Measurements from ENCODE around the gene RAB30. TPM values are rescaled to one million over a fixed set of nuclear protein-coding genes. Genes with fewer than 3 reads are reported as not detected.
"Not testable (repeated sequence)": the region's sequence is repeated elsewhere in the genome, so short reads cannot be mapped to it uniquely, and the experiment has no call there.

Gene RAB30
- total RNA-seq, 2 donors from 2014 or later, result 8.7 to 12.1 TPM

DNA sequence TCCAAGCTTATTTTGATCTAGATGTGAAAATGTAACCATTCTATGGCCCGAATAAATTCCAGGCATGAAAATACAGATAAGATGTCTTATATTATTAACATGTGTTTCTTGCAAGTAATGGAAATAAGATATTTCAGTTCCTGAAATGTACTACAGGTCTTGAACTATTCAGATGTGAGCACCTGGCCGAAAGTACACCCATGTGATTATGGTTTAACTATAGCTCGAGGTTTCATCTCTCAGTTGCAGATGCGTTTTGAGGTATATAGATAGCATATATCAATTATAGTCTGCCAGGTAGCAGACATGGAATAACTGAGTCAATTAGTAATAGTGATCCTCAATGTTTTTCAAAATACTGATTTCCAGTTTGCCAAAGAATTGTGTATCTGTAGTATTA is 101.9 kb downstream of the RAB30 start:
- H3K9me3 Mint-ChIP-seq, result peaks cover 7% of the 10 kb centered on the region in 2 donors
- H3K36me3 Mint-ChIP-seq, result peaks cover 0 to 9% of the 10 kb centered on the region in 2 donors
- no peak overlapping the region for H3K27ac Mint-ChIP-seq
- DNase-seq (ENCODE audit: low spot score in 2 of 2) (no peak), ATAC-seq (peak; percentile 51 to 93)

DNA sequence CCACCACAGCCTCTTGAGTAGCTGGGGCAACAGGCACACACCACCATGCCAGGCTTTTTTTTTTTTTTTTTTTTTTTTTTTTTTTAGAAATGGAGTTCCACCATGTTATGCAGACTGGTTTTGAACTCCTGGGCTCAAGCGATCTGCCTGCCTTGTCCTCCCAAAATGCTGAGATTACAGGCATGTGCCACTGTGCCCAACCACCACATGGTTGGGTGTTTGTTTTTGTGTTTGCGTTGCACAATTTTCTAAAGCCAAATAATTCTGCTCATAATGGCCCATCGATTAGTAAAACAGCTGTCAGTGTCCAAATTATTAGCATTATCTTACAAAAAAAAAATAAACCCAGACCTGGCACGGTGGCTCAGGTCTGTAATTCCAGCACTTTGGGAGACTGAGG is 104.3 kb downstream of the RAB30 start:
- ATAC-seq (no peak), DNase-seq (ENCODE audit: low spot score in 2 of 2) (no peak)
- no peak overlapping the region for H3K27ac Mint-ChIP-seq
- H3K36me3 Mint-ChIP-seq, result peaks cover 0 to 22% of the 10 kb centered on the region in 2 donors
- H3K9me3 Mint-ChIP-seq, result peaks cover 7 to 12% of the 10 kb centered on the region in 2 donors

DNA sequence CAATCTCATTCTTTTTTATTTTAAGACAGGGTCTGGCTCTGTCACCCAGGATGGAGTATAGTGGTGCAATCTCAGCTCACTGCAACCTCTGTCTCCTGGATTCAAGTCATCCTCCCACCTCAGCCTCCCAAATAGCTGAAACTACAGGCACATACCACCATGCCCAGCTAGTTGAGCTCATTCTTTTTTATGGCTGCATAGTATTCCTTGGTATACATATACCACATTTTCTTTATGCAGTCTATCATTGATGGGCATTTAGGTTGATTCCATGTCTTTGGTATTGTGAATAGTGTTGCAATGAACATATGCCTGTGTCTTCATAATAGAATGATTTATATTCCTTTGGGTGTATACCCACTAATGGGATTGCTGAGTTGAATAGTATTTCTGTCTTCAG is 109.7 kb downstream of the RAB30 start:
- peaks cover 12 to 19% of the 10 kb centered on the region in 2 donors for H3K36me3 Mint-ChIP-seq
- not testable (repeated sequence) for ATAC-seq; DNase-seq (ENCODE audit: low spot score in 2 of 2); H3K27ac Mint-ChIP-seq
- H3K9me3 Mint-ChIP-seq, result peaks cover 6 to 12% of the 10 kb centered on the region in 2 donors

- ATAC-seq, result peak in 1 of 2 donors; percentile 2
- DNase-seq (ENCODE audit: low spot score in 2 of 2), result no peak
- Mint-ChIP-seq H3K36me3 (peaks cover 20 to 27% of the 10 kb centered on the region in 2 donors), H3K9me3 (peaks cover 6 to 14% of the 10 kb centered on the region in 2 donors), H3K27ac (peak overlapping the region in 1 of 2 donors; percentile 51)
These were observed 110.9 kb downstream of the RAB30 start for GRCh38 chr11:82960779-82961143.

DNA sequence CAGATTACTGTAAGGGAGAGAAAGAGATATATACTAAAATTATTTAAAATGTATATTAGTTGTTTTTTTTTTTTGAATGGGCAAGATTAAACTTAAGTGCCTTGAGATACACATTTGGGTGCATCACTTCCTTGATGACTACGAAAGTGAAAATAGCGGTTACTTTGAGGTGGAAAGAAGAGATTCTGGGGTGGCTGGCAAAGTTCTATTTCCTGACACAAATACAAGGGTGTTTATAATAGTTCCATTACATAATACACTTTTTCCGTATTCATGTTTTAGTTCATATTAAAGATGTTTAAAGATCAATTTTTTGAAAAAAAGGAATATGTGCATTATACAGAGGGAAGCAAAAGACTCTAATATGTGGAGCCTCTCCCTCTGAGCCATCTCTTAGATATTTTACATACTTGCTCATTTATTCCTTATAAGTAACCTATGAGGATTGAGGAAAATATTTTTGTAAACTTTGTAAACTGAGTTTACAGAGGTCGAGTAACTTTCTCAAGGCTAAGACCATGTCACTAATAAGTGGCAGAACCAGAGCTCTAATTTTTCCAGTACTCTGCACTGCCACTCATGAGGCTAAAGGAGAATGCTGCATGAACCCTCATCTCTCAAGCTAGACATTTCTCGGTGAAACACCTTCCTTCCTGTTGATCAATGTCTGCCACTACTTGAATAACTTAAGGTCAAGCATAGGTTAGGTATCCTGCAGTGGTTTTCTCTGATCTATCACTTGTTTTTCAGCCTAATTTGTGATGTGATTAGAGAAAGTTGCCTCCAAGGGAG is 111.5 kb downstream of the RAB30 start:
- peak overlapping the region; percentile 1 to 51 for H3K27ac Mint-ChIP-seq
- DNase-seq (ENCODE audit: low spot score in 2 of 2) (no peak), ATAC-seq (peak; percentile 91 to 94)
- peaks cover 26 to 32% of the 10 kb centered on the region in 2 donors for H3K36me3 Mint-ChIP-seq
- peaks cover 10 to 18% of the 10 kb centered on the region in 2 donors for H3K9me3 Mint-ChIP-seq

DNA sequence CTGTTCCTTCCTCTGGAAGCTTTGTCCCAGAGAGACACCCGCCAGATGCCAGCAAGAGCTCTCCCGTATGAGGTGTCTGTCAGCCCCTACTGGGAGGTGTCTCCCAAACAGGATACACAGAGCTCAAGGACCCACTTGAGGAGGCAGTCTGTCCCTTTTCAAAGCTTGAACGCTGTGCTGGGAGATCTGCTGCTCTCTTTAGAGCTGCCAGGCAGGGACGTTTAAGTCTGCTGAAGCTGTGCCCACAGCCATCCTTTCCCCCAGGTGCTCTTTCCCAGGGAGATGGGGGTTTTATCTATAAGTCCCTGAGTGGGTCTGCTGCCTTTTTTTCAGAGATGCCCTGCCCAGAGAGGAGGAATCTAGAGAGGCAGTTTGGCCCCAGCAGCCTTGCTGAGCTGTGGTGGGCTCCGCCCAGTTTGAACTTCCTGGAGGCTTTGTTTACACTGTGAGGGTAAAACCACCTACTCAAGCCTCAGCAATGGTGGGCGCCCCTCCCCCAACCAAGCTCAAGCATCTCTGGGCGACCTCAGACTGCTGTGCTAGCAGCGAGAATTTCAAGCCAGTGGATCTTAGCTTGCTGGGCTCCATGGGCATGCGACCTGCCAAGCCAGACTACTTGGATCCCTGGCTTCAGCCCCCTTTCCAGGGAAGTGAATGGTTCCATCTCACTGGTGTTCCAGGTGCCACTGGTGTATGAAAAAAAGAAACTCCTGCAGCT is 115.8 kb downstream of the RAB30 start:
- DNase-seq (ENCODE audit: low spot score in 2 of 2); ATAC-seq: not testable (repeated sequence)
- Mint-ChIP-seq H3K27ac (peak overlapping the region in 1 of 2 donors; percentile 46), H3K9me3 (peaks cover 30 to 35% of the 10 kb centered on the region in 2 donors), H3K36me3 (peaks cover 51 to 62% of the 10 kb centered on the region in 2 donors)

DNA sequence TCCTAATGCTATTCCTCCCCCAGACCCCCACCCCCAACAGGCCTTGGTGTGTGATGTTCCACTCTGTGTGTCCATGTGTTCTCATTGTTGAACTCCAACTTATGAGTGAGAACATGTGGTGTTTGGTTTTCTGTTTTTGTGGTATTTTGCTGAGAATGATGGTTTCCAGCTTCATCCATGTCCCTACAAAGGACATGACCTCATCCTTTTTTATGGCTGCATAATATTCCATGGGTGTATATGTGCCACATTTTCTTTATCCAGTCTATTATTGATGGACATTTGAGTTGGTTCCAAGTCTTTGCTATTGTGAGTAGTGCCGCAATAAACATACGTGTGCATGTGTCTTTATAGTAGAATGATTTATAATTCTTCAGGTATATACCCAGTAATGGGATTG is 121.2 kb downstream of the RAB30 start:
- peaks cover 20 to 32% of the 10 kb centered on the region in 2 donors for H3K9me3 Mint-ChIP-seq
- not testable (repeated sequence) for ATAC-seq

DNA sequence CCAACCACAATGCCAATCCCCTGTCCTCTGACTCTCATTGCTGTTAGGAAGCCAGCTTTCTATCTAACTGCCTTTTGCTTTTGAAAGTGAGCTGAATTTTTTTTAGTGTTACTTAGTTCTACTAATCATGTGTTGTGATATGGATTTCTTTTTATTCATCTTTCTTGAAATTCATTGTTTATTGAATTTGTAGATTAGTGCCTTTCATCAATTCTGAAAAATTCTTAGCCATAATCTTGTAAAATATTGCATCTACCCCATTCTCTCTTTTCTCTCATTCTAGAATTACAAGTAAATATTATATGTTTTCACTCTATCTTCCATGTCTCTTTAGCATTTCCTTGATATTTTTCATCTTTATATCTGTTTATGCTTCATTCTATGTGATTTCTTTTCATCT is 122.3 kb downstream of the RAB30 start:
- H3K27ac Mint-ChIP-seq, result no peak overlapping the region
- H3K36me3 Mint-ChIP-seq, result peaks cover 24 to 37% of the 10 kb centered on the region in 2 donors

More for the DNA sequence above, 121.2 kb downstream of the RAB30 start:
- DNase-seq (ENCODE audit: low spot score in 2 of 2); H3K27ac Mint-ChIP-seq: not testable (repeated sequence)
- H3K36me3 Mint-ChIP-seq, result peaks cover 36 to 39% of the 10 kb centered on the region in 2 donors

GRCh38 chr11:82945682-82946081 is 126.0 kb downstream of the RAB30 start:
- no peak for DNase-seq (ENCODE audit: low spot score in 2 of 2)
- Mint-ChIP-seq H3K9me3 (peaks cover 8 to 20% of the 10 kb centered on the region in 2 donors), H3K27ac (no peak overlapping the region), H3K36me3 (peaks cover 5 to 25% of the 10 kb centered on the region in 2 donors)
- no peak for ATAC-seq

More for the DNA sequence above, 122.3 kb downstream of the RAB30 start:
- DNase-seq (ENCODE audit: low spot score in 2 of 2) (no peak), ATAC-seq (no peak)
- H3K9me3 Mint-ChIP-seq, result peaks cover 17 to 28% of the 10 kb centered on the region in 2 donors

DNA sequence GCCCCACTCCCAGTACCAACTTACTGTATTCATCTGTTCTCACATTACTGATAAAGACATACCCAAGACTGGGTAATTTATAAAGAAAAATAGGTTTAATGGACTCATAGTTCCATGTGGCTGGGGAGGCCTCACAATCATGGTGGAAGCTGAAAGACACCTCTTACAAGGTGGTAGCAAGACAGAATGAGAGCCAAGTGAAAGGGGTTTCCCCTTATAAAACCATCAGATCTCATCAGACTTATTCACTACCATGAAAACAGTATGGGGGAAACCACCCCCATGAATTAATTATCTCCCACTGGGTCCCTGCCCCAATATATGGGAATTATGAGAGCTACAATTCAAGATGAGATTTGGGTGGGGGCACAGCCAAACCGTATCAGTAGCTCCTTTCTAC is 126.7 kb downstream of the RAB30 start:
- H3K27ac Mint-ChIP-seq; DNase-seq (ENCODE audit: low spot score in 2 of 2): not testable (repeated sequence)
- H3K36me3 Mint-ChIP-seq, result peaks cover 5 to 25% of the 10 kb centered on the region in 2 donors
- ATAC-seq, result peak in 1 of 2 donors; percentile 60
- peaks cover 14 to 25% of the 10 kb centered on the region in 2 donors for H3K9me3 Mint-ChIP-seq

GRCh38 chr11:82944198-82944597 is 127.5 kb downstream of the RAB30 start:
- ATAC-seq (no peak), DNase-seq (ENCODE audit: low spot score in 2 of 2) (no peak)

GRCh38 chr11:82943430-82943829 is 128.3 kb downstream of the RAB30 start:
- H3K36me3 Mint-ChIP-seq, result peaks cover 11 to 25% of the 10 kb centered on the region in 2 donors
- DNase-seq (ENCODE audit: low spot score in 2 of 2); H3K27ac Mint-ChIP-seq; ATAC-seq: not testable (repeated sequence)
- H3K9me3 Mint-ChIP-seq, result peaks cover 21 to 26% of the 10 kb centered on the region in 2 donors

More at GRCh38 chr11:82944198-82944597, 127.5 kb downstream of the RAB30 start:
- H3K27ac Mint-ChIP-seq, result no peak overlapping the region
- peaks cover 5 to 25% of the 10 kb centered on the region in 2 donors for H3K36me3 Mint-ChIP-seq
- peaks cover 15 to 26% of the 10 kb centered on the region in 2 donors for H3K9me3 Mint-ChIP-seq

GRCh38 chr11:82942376-82942775 is 129.3 kb downstream of the RAB30 start:
- Mint-ChIP-seq H3K36me3 (peaks cover 11 to 25% of the 10 kb centered on the region in 2 donors), H3K9me3 (peaks cover 21 to 26% of the 10 kb centered on the region in 2 donors), H3K27ac (no peak overlapping the region)
- ATAC-seq (no peak), DNase-seq (ENCODE audit: low spot score in 2 of 2) (no peak)

DNA sequence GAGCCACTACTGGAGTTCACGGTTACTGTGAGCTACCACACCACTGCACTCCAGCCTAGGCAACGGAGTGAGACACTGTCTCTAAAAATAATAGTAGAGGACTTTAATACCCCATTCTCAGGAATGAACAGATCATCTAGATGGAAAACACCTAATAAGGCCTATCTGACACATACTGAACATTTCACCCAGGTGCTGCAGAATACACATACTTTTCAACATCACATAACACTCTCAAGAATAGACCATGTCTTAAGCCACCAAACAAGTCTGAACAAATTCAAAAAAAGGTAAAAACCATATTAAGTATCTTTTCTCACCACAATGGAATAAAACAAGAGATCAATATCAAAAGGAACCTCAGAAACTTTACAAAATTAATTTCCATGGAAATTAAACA is 132.2 kb downstream of the RAB30 start:
- no peak for ATAC-seq
- H3K9me3 Mint-ChIP-seq, result peaks cover 16 to 17% of the 10 kb centered on the region in 2 donors
- DNase-seq (ENCODE audit: low spot score in 2 of 2), result no peak
- peaks cover 11 to 18% of the 10 kb centered on the region in 2 donors for H3K36me3 Mint-ChIP-seq
- no peak overlapping the region for H3K27ac Mint-ChIP-seq

DNA sequence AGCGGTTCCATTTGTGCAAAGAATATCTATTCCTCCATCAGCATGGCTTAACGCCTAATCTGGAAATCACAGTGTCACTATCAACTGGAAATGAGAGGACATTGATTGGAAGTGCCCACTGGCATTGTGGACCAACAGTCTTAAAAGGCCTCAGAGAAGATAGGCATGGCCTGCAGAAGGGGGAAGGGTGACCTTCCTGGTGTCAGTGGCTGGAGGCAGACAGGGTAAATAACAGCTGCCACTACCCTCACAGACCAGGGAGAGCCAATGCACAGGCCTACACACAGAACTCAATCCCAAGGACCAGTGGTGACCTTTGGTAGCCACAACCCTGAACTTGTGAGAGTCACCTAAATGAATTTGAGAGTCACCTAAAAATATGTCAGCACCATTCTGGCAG is 134.1 kb downstream of the RAB30 start:
- Mint-ChIP-seq H3K9me3 (peaks cover 11 to 16% of the 10 kb centered on the region in 2 donors), H3K27ac (no peak overlapping the region), H3K36me3 (peaks cover 27 to 30% of the 10 kb centered on the region in 2 donors)
- DNase-seq (ENCODE audit: low spot score in 2 of 2) (no peak), ATAC-seq (no peak)

- DNase-seq (ENCODE audit: low spot score in 2 of 2) (no peak), ATAC-seq (no peak)
- Mint-ChIP-seq H3K27ac (no peak overlapping the region), H3K9me3 (peaks cover 9 to 16% of the 10 kb centered on the region in 2 donors), H3K36me3 (peaks cover 24 to 38% of the 10 kb centered on the region in 2 donors)
These were observed 135.4 kb downstream of the RAB30 start for GRCh38 chr11:82936261-82936660.

GRCh38 chr11:82932564-82932963 is 139.1 kb downstream of the RAB30 start:
- ATAC-seq (no peak), DNase-seq (ENCODE audit: low spot score in 2 of 2) (no peak)
- Mint-ChIP-seq H3K9me3 (no peaks in the 10 kb centered on the region), H3K27ac (no peak overlapping the region), H3K36me3 (peaks cover 24 to 41% of the 10 kb centered on the region in 2 donors)
